Activated CD8-positive, alpha-beta T cell treated with anti-CD3 and anti-CD28 coated beads, Interleukin-2, amount 10 ng/mL, durations not matched to agents 7 days and 5 days (primary cell): ENCODE measurements around the gene MAPK11. TPM values are rescaled to one million over a fixed set of nuclear protein-coding genes. Genes with fewer than 3 reads are reported as not detected.

ENCODE experiments used
- ATAC-seq: fragments of 150-1000 bp; cut with Tn5 transposase; one replicate; pipeline ENCODE4 v1.10.0; 2021; ENCODE audit warnings: moderate library complexity
- CTCF ChIA-PET: fragments of 350-600 bp; sonication (Branson Sonifier 250); formaldehyde crosslinking; loops from one replicate; lab custom pipeline; 2021; ENCODE audit warnings: antibody characterized with exemption; lab: Charles Lee
- POLR2A ChIA-PET: fragments of 350-600 bp; sonication (Branson Sonifier 250); formaldehyde crosslinking; loops from one replicate; lab custom pipeline; 2021; ENCODE audit warnings: antibody characterized with exemption; lab: Charles Lee
- DNase-seq: peaks from one replicate; pipeline ENCODE4 v3.0.0-alpha.2; 2020
- H3K27ac Mint-ChIP-seq: one replicate; pipeline ENCODE4 v1.8.0; 2021; ENCODE audit warnings: mild to moderate bottlenecking, mixed read lengths
- H3K27me3 Mint-ChIP-seq: one replicate; pipeline ENCODE4 v1.8.0; 2021; ENCODE audit warnings: low read depth, mixed read lengths
- H3K36me3 Mint-ChIP-seq: one replicate; pipeline ENCODE4 v1.8.0; 2021; ENCODE audit warnings: low read depth, mixed read lengths
- H3K4me1 Mint-ChIP-seq: one replicate; pipeline ENCODE4 v1.8.0; 2021; ENCODE audit warnings: low read depth, mixed read lengths
- H3K4me3 Mint-ChIP-seq: one replicate; pipeline ENCODE4 v1.8.0; 2021; ENCODE audit warnings: mild to moderate bottlenecking, mixed read lengths
- H3K9me3 Mint-ChIP-seq: one replicate; pipeline ENCODE4 v1.8.0; 2022; ENCODE audit warnings: mixed read lengths; ENCODE audit not compliant: insufficient read depth
- total RNA-seq, 2 experiments: library from RNA; stranded (reverse); gene quantifications; one replicate each; pipeline ENCODE4 v1.2.3, GENCODE V29; 2021

The MAPK11 gene
- total RNA-seq, 2 experiments from 2014 or later: 10.4 to 11.8 TPM

DNA sequence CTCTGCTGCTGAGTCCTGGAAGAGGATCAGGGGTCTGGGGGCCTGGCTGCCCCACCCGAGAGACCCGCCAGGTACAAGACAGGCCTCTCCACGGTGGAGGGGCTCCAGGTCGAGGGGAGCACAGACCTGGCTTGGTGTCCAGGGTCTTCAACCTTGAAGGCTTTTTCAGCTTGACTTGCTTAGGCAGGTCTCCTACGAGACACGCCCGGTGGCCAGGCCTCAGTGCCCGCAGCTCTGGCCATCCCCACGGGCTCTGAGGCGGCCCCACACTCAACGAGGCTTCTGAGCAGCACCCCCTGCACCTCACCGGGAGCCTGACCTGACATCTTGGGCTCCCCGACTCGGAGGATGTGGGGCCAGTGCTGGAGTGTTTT is 43.9 kb upstream of the MAPK11 start:
- DNase-seq (no peak), ATAC-seq (no peak)
- H3K4me1 Mint-ChIP-seq: peaks cover 24% of the 10 kb centered on the region
- peak overlapping the region; percentile 91 for H3K27ac Mint-ChIP-seq
- peak overlapping the region; percentile 79 for H3K4me3 Mint-ChIP-seq
- H3K27me3 Mint-ChIP-seq: no peaks in the 10 kb centered on the region
- ChIA-PET CTCF (interaction anchor here (1.0 to 3.1 kb wide), 3 partner anchors 13 to 38 kb away, joined by 6 to 18 read pairs (median 8); partner anchors contain the start of gene DENND6B), POLR2A (interaction anchor here (0.6 to 2.0 kb wide), 9 partner anchors 9 to 622 kb away, joined by 3 to 7 read pairs (median 3); no protein-coding TSS in a partner anchor)
- no peaks in the 10 kb centered on the region for H3K9me3 Mint-ChIP-seq
- no peaks in the 10 kb centered on the region for H3K36me3 Mint-ChIP-seq

DNA sequence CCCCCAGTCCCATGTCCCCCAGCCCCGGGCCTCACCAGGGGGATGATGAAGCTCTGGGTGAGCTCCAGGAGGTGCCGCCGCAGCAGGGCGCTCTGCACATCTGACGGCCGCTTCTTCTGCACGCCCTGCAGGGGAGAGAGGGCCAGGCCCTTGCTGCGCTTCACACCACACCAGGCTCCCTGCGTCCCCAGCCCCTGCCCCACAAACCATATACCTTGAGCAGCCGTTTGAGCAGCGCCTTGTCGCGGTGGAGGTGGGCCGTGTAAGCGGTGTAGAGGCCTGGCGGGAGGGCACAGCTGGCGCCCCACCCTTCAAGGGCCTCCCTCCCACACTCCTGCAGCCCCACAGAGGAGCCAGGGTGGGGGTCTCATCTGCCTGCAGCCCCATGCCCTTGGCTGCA is 43.4 kb upstream of the MAPK11 start:
- Mint-ChIP-seq H3K27ac (peak overlapping the region; percentile 91), H3K9me3 (no peaks in the 10 kb centered on the region), H3K4me1 (peaks cover 28% of the 10 kb centered on the region), H3K36me3 (no peaks in the 10 kb centered on the region), H3K4me3 (peak overlapping the region; percentile 79), H3K27me3 (no peaks in the 10 kb centered on the region)
- no peak for ATAC-seq
- POLR2A ChIA-PET: interaction anchor here (0.6 to 2.0 kb wide), 4 partner anchors 10 to 76 kb away, joined by 3 to 7 read pairs (median 3); no protein-coding TSS in a partner anchor
- CTCF ChIA-PET: interaction anchor here (3.1 kb wide), 1 partner anchor 14 kb away, joined by 18 read pairs; the partner anchor contains the start of gene DENND6B
- no peak for DNase-seq

DNA sequence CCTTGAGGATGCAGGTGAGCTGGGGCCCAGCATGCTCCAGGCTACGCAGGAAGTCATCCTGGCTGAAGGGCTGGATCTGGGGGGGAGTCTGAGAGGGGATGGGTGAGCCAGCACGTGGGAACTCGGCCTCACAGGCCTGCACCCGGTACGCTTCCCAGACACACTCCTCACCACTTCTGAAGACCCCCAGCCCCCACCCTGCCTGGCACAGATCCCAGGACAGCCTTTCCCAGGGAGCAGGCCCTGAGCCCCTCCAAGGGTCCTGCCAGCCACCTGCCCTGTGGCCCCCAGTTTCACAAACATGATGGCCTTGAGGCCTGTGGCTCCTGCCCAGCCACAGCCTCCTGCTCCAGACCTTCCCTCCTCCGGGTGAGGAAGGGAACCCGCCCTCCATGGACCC is 42.8 kb upstream of the MAPK11 start:
- ATAC-seq: no peak
- CTCF ChIA-PET: interaction anchor here (3.1 kb wide), 1 partner anchor 15 kb away, joined by 18 read pairs; the partner anchor contains the start of gene DENND6B
- Mint-ChIP-seq H3K4me3 (peak overlapping the region; percentile 42), H3K36me3 (no peaks in the 10 kb centered on the region), H3K27ac (no peak overlapping the region), H3K9me3 (no peaks in the 10 kb centered on the region), H3K27me3 (no peaks in the 10 kb centered on the region), H3K4me1 (peaks cover 31% of the 10 kb centered on the region)
- no peak for DNase-seq
- POLR2A ChIA-PET: no interaction called here

DNA sequence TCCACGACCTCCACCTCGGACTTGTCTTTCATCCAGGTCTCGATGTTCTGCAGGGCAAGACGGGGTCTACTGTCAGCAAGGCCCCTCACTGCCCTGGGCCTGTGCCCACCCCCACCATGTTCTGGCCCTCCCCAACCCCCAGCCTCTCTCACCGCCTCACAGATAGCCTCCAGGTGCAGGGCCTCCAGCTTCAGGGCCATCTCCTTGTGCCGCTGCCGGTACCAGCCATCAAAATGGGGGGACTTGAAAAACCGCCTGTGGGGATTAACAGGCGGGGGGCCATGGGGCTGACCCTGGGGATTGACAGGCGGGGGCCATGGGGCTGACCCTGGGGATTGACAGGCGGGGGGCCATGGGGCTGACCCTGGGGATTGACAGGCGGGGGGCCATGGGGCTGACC is 42.2 kb upstream of the MAPK11 start:
- H3K27me3 Mint-ChIP-seq: no peaks in the 10 kb centered on the region
- no peaks in the 10 kb centered on the region for H3K9me3 Mint-ChIP-seq
- ChIA-PET CTCF (no interaction called here), POLR2A (no interaction called here)
- no peaks in the 10 kb centered on the region for H3K36me3 Mint-ChIP-seq
- no peak overlapping the region for H3K27ac Mint-ChIP-seq
- peaks cover 31% of the 10 kb centered on the region for H3K4me1 Mint-ChIP-seq
- DNase-seq (no peak), ATAC-seq (no peak)
- H3K4me3 Mint-ChIP-seq: no peak overlapping the region

DNA sequence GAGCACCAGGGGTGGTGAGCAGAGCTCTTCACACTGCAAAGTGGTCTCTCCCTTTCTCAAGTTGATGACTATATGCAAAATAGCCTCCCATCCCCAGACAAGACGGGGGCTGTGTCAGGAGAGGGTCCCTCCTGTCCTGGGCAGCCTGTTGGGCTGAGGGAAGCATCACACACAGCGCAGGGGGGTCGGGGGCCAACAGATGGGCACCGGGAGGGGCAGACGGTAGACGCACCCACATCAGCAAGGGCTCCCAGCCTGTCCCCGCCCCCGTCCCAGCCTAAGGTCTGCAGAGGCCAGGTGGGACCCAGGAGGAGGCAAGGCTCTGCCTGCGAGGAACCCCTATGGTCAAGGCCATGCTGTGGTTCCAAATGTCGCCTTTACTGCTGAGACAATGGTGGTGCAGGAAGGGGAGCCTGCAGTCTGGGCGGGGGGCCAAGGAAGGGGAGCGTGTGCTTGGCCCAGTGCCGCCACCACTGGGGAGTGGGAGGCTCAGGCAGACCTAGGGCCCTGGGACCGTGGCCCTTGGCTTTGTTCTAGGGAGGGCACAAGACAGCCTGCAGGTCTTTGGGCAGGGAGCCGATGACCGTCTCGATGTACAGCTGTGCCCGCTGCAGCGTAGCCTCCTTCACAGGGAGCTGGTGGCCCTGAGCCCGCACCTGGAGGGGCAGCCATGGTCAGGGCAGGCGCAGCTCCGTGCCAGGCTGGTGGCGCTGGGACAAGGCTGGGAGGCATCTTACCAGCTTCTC is 41.6 kb upstream of the MAPK11 start:
- Mint-ChIP-seq H3K4me1 (peaks cover 31% of the 10 kb centered on the region), H3K27ac (no peak overlapping the region), H3K4me3 (no peak overlapping the region), H3K27me3 (no peaks in the 10 kb centered on the region), H3K36me3 (no peaks in the 10 kb centered on the region), H3K9me3 (no peaks in the 10 kb centered on the region)
- ChIA-PET CTCF (no interaction called here), POLR2A (no interaction called here)
- DNase-seq (no peak), ATAC-seq (no peak)

DNA sequence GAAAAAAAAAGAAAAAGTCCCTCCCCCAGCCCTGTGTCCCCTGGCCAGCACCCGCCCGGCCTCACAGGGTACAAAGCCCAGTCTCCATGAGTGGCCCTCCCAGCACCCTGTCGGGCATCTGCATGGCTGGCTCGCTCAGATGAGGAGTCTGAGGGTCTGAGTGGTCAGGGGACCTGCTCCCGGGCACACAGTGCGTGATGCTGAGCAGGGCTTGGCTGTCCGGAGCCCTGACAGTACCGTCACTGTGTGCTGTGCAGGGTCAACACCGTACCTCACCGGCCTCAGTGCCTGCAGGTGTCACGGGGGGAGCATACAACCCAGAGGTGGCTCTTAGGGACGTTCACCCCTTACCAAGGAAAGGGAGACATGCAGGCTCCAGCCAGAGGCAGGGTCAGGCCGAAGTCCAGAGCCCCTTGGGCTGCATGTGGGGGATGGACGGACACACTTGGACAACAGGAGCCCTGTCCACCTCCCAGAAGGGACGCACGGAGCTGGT is 40.8 kb upstream of the MAPK11 start:
- no peaks in the 10 kb centered on the region for H3K9me3 Mint-ChIP-seq
- H3K27me3 Mint-ChIP-seq: peaks cover 2% of the 10 kb centered on the region
- H3K4me1 Mint-ChIP-seq: peaks cover 35% of the 10 kb centered on the region
- CTCF ChIA-PET: no interaction called here
- DNase-seq: no peak
- no peak for ATAC-seq
- H3K36me3 Mint-ChIP-seq: no peaks in the 10 kb centered on the region
- no peak overlapping the region for H3K4me3 Mint-ChIP-seq
- H3K27ac Mint-ChIP-seq: no peak overlapping the region
- POLR2A ChIA-PET: no interaction called here

DNA sequence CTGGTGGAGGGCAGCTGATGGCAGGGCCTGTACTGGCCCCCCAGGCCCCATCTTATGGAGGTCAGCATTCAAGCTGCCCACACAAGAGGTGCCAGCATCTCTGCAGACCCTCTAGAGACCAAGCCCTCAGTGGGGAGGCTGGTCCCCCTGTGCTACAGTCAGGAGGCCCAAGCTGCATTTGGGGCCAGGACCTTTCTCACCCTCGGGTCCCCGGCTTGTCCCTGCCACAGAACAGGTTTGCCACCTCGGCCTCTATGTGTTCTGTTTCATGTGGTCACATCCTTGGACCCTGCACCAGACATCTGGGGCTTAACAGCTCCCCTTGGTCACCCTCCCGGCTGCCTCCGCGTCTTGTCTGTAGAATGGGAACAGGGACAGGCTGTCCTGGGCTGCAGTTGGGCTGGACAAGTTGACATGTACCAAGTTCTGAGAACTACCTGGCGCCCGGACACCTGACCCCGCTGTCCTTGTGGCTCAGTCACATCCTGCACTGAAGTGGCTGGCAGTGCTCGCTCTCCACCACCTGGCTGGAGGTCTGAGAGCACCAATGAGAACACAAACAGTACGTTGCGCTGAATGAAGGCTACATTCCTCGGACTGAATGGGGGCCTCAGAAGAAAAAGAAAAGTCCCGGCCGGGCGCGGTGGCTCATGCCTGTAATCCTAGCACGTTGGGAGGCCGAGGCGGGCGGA is 40.0 kb upstream of the MAPK11 start:
- Mint-ChIP-seq H3K27ac (no peak overlapping the region), H3K27me3 (peaks cover 2% of the 10 kb centered on the region), H3K4me1 (peaks cover 34% of the 10 kb centered on the region), H3K4me3 (no peak overlapping the region), H3K9me3 (no peaks in the 10 kb centered on the region), H3K36me3 (no peaks in the 10 kb centered on the region)
- ChIA-PET CTCF (no interaction called here), POLR2A (interaction anchor here (0.9 kb wide), 1 partner anchor 16 kb away, joined by 3 read pairs; no protein-coding TSS in a partner anchor)
- ATAC-seq: no peak
- DNase-seq: no peak

DNA sequence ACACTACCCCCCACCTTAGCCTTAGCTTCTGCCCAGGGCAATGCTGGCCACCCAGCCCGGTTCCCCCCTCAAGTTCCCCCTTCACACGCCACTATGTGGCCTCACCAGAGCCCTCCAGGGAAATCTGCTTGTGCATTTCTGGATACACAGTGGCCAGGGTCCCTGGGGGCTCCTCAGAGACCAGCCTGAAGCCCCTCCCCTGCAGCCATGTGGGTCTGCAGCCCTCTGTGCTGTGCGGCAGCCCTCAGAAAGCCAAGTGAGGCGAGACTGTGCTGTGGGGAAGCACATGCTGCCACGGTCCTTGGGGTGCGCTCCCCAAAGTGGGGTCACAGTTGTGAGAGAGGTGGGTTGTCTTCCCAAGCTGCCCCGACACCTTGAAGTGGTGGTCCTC is 39.4 kb upstream of the MAPK11 start:
- POLR2A ChIA-PET: interaction anchor here (0.9 kb wide), 1 partner anchor 16 kb away, joined by 3 read pairs; no protein-coding TSS in a partner anchor
- Mint-ChIP-seq H3K27me3 (peaks cover 2% of the 10 kb centered on the region), H3K9me3 (no peaks in the 10 kb centered on the region), H3K27ac (no peak overlapping the region), H3K4me1 (peaks cover 33% of the 10 kb centered on the region), H3K36me3 (no peaks in the 10 kb centered on the region), H3K4me3 (no peak overlapping the region)
- CTCF ChIA-PET: no interaction called here
- ATAC-seq (no peak), DNase-seq (no peak)

DNA sequence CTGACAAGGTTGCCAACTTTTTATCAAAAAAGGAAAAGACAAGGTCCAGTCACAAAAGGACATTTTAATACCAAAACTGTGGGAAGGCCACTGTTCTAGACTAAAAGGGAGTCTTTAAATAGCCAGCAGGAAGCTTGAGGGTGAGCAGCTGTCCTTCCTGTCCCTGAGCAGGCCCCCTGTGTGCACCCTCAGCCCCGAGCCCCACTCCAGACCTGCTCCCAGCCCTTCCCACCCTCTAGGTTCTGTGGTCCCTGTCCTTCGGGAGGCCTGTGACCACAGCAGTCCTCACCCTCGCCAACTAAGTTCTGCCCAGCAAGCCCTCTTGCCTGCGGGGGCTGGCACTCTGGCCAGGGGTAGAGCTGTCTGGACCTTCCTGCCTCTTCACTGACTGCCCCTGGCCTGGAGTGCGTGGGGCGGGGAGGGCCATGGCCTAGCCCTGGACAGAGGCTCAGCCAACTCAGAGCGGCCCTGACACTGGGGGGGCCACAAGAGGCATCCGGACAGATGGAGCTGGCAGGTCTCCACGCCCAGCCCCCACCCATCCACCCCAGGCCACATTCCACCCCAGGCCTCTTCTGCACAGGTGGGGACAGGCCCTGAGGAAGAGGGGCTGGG is 38.9 kb upstream of the MAPK11 start:
- no peak for ATAC-seq
- no peak for DNase-seq
- Mint-ChIP-seq H3K4me1 (peaks cover 33% of the 10 kb centered on the region), H3K4me3 (no peak overlapping the region), H3K27ac (no peak overlapping the region), H3K9me3 (no peaks in the 10 kb centered on the region), H3K27me3 (peaks cover 2% of the 10 kb centered on the region), H3K36me3 (no peaks in the 10 kb centered on the region)
- POLR2A ChIA-PET: no interaction called here
- CTCF ChIA-PET: no interaction called here

DNA sequence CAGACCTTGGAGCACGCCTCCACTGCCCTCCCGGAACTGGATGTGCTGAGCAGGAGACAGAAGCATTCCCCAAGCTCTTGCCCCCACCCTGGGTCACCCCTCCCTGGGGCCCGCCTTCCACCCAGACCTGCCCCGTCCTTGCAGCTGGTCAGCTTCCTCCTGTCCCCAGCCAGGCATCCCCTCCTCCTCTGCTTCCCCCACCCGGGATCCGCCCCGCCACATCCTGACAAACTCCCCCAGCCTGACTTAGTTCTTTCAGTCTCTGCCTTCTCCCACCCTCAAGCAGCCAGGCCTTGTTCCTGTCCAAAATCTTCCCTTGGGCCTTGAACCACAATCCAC is 38.4 kb upstream of the MAPK11 start:
- ChIA-PET POLR2A (no interaction called here), CTCF (no interaction called here)
- no peak overlapping the region for H3K4me3 Mint-ChIP-seq

DNA sequence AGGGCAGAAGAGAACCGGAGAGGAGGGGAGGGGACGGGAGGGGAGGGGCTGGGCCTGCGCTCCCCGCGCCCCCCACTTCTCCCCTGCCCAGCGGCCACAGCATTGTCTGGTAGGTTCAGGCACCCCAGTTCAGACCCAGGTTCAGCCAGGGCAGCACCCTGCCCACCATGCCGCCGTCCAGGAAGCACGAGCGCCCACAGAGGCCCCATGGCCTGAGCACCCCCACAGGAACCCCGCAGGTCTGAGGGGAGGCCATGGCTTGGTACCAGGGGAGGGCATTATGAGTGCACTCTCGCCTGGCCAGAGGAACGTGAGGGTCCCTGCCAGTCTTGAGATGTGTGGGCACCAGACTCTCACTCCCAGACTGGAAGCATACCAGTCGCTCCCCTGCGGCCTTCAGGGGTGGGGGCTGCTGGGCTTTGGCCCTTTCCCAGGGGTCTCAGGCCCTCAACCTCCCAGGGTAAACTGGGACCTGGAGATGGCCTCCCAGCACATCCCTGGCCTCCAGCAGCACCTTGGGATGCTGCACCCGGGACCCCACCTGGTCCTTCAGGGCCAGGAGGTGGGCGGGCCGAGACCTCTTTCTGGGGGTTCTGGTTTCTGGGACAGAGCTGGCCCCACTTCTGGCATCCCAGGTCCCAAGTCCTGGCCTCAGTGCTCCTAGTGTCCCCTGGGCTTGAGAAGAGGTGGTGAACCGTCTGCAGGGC is 37.9 kb upstream of the MAPK11 start:
- Mint-ChIP-seq H3K4me1 (peaks cover 35% of the 10 kb centered on the region), H3K27ac (no peak overlapping the region), H3K36me3 (no peaks in the 10 kb centered on the region), H3K4me3 (no peak overlapping the region), H3K27me3 (peaks cover 2% of the 10 kb centered on the region), H3K9me3 (no peaks in the 10 kb centered on the region)
- ATAC-seq (no peak), DNase-seq (no peak)
- CTCF ChIA-PET: no interaction called here
- POLR2A ChIA-PET: interaction anchor here (1.4 kb wide), 1 partner anchor 7 kb away, joined by 6 read pairs; no protein-coding TSS in a partner anchor

More for the DNA sequence above, 38.4 kb upstream of the MAPK11 start:
- Mint-ChIP-seq H3K36me3 (no peaks in the 10 kb centered on the region), H3K4me1 (peaks cover 32% of the 10 kb centered on the region), H3K27me3 (peaks cover 2% of the 10 kb centered on the region), H3K9me3 (no peaks in the 10 kb centered on the region), H3K27ac (no peak overlapping the region)
- DNase-seq (no peak), ATAC-seq (no peak)
